Spleen (tissue), 7 donors: ENCODE data around the gene AHNAK.

Experiments
- CTCF ChIP-seq, 11 experiments: fragments of 200-600 bp in 7 of 11; fragments of 450-650 bp in 4 of 11; sonication (generic) in 4 of 11; IDR thresholded peaks in 8 of 11; conservative IDR thresholded peaks in 3 of 11; 1 replicate in 7 of 11; 2 replicates in 4 of 11; pipeline versions ENCODE4 v1.4.0 to v1.8.0; 2016 to 2021; ENCODE audit warnings: antibody characterized with exemption in 11 of 11, inconsistent platforms in 4 of 11, mild to moderate bottlenecking in 1 of 11
- POLR2A ChIP-seq, 3 donors: fragments of 450-650 bp; IDR thresholded peaks; one replicate each; pipeline ENCODE4 v1.5.1; 2017; ENCODE audit warnings: antibody characterized with exemption in 3 of 3, mild to moderate bottlenecking in 1 of 3
- POLR2AphosphoS5 ChIP-seq, 3 donors: sonication (generic); formaldehyde crosslinking; IDR thresholded peaks; one replicate each; pipeline ENCODE4 v1.5.1; 2017; ENCODE audit warnings: antibody characterized with exemption in 3 of 3
- donor health status: DM: no; HTN: no; CAD: no; lungs with moderate emphysema.
- donor health status: DM: no; HTN: no; CAD: no.
- donor health status: DM: no; HTN: no; CAD: no.

GRCh38 chr11:62423012-62423411 is 123.6 kb downstream of the AHNAK start:
- TF ChIP-seq CTCF (IDR thresholded peaks at IDR 0.05 in 8 of 11, conservative IDR thresholded peaks at IDR 0.05 in 3 of 11): no peak
- TF ChIP-seq POLR2AphosphoS5 (IDR thresholded peaks at IDR 0.05): no peak
- TF ChIP-seq POLR2A (IDR thresholded peaks at IDR 0.05): no peak
